GM19099 (cell line): ENCODE measurements around the gene VTI1A.

Experiments used
- POLR2A ChIP-seq: IDR thresholded peaks from 3 replicates; pipeline ENCODE4 v1.6.1; 2011; ENCODE audit warnings: low read depth; ENCODE audit not compliant: insufficient read length; ENCODE audit errors: extremely low read depth

VTI1A gene

GRCh38 chr10:112583236-112583939 is 136.4 kb downstream of the VTI1A start:
- TF ChIP-seq POLR2A = no peak

- TF ChIP-seq POLR2A = no peak
Measured at GRCh38 chr10:112584276-112584675, 137.3 kb downstream of the VTI1A start.

- TF ChIP-seq POLR2A = no peak
Measured at GRCh38 chr10:112585126-112585525, 138.1 kb downstream of the VTI1A start.

- TF ChIP-seq POLR2A = no peak
Measured at GRCh38 chr10:112585960-112586359, 138.9 kb downstream of the VTI1A start.

GRCh38 chr10:112587729-112588128 is 140.7 kb downstream of the VTI1A start:
- TF ChIP-seq POLR2A = no peak

GRCh38 chr10:112588225-112588990 is 141.4 kb downstream of the VTI1A start:
- TF ChIP-seq POLR2A = no peak

- no peak for TF ChIP-seq POLR2A
Measured at GRCh38 chr10:112589081-112589480, 142.1 kb downstream of the VTI1A start.

GRCh38 chr10:112593023-112593422 is 146.0 kb downstream of the VTI1A start:
- TF ChIP-seq POLR2A = no peak

- TF ChIP-seq POLR2A = no peak
Measured at GRCh38 chr10:112601214-112602090, 154.4 kb downstream of the VTI1A start.

GRCh38 chr10:112603062-112603461 is 156.0 kb downstream of the VTI1A start:
- TF ChIP-seq POLR2A = no peak

GRCh38 chr10:112605063-112605462 is 158.0 kb downstream of the VTI1A start:
- no peak for TF ChIP-seq POLR2A

- TF ChIP-seq POLR2A = no peak
Measured at GRCh38 chr10:112607506-112607905, 160.5 kb downstream of the VTI1A start.

GRCh38 chr10:112613620-112614019 is 166.6 kb downstream of the VTI1A start:
- TF ChIP-seq POLR2A = no peak

- no peak for TF ChIP-seq POLR2A
Measured at GRCh38 chr10:112614072-112614471, 167.1 kb downstream of the VTI1A start.

- no peak for TF ChIP-seq POLR2A
Measured at GRCh38 chr10:112614586-112614985, 167.6 kb downstream of the VTI1A start.
